Brain pericyte (primary cell): Measurements from ENCODE around the gene RPGRIP1.
"Not testable (repeated sequence)": the region's sequence is repeated elsewhere in the genome, so short reads cannot be mapped to it uniquely, and the experiment has no call there.

Experiments used
- DNase-seq: peaks from one replicate; pipeline ENCODE4 v3.0.0-alpha.2; 2012; ENCODE audit warnings: low read depth, low spot score

Gene RPGRIP1

GRCh38 chr14:21279783-21280182 lies at the start of gene RPGRIP1:
TSS of gene RPGRIP1 (plus strand) at chr14:21280083. CDS start at chr14:21287977, 7,894 bp downstream.
- DNase-seq, result no peak

GRCh38 chr14:21231020-21231652 lies 48.7 kb upstream of the RPGRIP1 start:
- DNase-seq, result no peak

GRCh38 chr14:21233457-21234076 lies 46.3 kb upstream of the RPGRIP1 start:
- no peak for DNase-seq

DNA sequence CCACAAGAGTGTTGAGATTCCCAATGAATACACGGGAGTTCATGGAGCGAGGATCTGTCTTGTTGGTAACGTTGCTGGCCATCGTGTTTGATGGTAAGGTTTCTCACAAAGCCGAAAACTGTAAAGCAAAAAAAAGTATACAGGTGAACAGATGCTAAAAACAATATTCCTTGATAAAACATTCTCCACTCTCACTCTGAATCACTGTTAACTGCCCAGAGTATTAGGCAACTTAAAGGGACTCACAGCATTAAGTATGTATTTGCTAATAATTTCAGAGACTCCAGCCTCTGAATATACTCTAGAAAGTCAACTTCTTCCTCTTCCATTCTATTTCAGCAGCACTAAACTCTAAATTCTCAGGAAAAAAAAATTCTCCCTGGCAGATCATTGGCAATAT lies 45.8 kb upstream of the RPGRIP1 start:
- DNase-seq, result no peak

DNA sequence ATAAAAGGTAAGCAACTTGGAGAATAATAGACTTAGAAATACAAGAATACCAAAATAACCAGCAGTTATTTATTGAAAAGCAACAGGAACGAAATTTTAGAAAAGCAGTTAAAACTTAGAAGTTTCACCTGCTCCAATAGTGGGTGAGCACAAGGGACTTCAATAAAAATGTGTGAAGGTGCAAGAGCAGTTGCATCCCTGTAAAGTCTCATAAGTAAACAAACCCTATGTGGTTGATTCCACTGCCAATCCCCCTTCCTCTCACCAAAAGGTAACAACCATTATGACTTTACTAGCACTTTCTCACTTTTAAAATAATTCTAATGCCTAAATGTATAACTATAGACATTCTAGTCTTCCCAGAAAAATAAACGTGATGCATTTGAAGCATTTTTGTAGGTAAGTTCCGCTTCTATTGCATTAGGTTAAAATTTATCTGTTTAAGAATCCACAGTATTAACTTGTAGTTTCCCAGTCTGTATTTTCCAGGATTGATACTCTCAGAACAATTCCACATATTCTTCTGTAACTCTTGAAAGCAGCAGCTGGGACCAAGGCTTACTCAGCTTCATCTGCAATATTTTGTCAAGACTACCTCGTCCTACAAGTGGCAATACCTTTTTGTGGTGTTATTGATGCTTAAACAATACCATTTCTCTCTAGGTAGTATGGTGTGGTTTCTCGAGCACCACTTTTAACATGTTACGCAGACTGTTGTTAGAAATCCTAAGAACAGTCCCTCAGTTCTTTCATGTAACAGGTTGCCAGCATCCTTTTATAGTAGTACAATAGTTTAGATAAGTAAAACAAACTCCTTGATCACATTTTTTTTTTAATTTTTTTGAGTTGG lies 42.7 kb upstream of the RPGRIP1 start:
- DNase-seq, result no peak

GRCh38 chr14:21238823-21239518 lies 40.9 kb upstream of the RPGRIP1 start:
- no peak for DNase-seq

- no peak for DNase-seq
These were observed 39.5 kb upstream of the RPGRIP1 start for GRCh38 chr14:21240417-21240816.

DNA sequence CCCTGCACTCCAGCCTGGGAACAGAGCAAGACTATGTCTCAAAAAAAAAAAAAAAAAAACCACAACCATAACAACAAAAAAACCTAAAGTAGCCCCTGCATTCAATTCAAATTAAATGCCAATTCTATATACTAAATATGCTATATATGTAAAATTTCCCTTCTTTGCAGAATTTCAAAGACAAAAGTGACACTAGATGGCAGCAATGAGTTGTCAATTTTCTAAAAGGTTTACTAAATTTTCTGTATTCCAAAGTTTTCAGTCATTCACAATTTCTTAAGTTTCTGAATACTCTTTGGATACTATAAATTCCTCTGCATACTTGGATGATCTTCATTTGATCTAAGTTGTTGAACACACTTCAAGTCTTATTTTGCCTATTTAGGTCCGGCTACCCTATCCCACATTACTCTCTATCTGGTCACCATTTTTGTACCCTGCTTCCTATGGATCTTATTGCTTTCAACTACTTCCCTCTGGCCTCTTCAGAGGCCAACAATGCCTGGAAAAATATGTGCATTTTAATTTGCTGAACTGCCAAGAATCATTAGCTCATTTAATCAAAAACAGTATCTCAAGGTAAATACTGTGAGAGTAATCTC lies 38.6 kb upstream of the RPGRIP1 start:
- no peak for DNase-seq

DNA sequence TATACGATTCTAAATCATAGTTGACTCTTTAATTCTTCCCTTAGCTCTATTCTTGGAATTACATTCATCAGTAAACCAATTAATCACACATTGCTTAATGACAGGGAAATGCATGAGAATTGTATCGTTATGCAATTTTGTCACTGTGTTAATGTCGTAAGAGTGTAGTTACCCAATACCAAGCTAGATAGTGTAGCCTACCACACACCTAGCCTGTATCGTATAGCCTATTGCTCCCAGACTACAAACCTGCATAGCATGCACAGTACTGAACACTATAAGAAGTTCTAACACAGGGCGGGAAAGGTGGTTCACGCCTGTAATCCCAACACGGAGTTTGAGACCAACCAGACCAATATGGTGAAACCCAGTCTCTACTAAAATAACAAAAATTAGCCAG lies 35.3 kb upstream of the RPGRIP1 start:
- DNase-seq, result no peak

DNA sequence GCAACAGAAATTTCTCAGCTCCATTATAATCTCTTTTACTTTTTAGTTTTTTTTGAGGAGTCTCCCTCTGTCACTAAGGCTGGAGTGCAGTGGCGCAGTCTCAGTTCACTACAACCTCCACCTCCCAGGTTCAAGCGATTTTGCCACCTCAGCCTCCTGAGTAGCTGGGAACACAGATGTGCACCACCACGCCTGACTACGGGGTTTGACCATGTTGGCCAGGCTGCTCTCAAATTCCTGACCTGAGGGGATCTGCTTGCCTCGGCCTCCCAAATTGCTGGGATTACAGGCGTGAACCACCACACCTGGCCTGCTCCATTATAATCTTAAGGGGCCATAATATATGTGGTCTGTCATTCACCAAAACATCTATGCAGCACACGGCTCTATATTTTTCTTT lies 34.1 kb upstream of the RPGRIP1 start:
- no peak for DNase-seq

DNA sequence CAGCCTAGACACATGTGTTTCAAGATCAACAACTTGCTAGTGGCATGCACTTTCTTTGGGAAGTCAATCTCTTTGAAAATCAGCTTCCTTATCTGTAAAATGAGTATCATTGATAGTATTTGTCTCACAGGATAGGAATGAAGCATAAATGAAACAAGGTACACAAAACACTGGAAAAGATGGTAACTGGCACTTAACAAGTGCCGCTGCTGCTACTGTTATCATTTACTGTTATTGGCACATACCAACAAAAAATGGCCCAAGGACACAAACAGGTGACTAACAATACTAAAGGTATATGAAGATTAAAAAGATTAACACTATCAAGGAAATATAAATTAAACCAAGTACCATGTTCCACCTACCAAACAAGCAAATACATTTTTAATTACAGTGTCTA lies 31.5 kb upstream of the RPGRIP1 start:
- DNase-seq, result no peak

DNA sequence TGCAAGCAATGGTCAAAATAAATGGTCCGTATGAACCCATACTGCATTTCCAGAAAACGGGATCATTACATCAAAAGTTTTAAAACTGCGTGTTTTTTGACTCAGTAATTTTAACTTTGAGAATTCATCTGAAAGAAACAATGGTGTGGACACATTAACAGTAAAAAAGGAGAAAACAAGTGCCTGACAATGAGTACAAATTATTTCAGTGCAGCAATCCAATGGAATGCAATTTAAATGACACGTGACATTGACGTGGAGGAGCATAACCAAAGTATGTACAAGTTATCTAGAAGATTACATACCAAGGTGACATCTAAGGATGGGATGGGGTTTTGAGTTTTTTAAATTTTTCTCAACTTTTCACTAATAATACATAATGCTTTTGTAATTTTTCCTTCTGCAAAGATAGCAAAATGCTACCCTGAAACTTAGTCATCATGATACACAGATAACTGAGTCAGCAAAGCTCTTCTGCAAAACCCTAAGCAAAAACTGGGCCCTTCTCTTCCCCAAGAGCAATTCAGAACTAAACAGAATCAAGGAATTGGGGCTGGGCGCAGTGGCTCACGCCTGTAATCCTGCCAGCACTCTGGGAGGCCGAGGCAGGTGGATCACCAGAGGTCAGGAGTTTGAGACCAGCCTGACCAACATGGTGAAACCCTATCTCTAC lies 31.0 kb upstream of the RPGRIP1 start:
- DNase-seq, result no peak

GRCh38 chr14:21251215-21251614 lies 28.7 kb upstream of the RPGRIP1 start:
- DNase-seq, result no peak

- no peak for DNase-seq
These were observed 27.7 kb upstream of the RPGRIP1 start for GRCh38 chr14:21252149-21252548.

- DNase-seq, result no peak
These were observed 24.3 kb upstream of the RPGRIP1 start for GRCh38 chr14:21255385-21256101.

DNA sequence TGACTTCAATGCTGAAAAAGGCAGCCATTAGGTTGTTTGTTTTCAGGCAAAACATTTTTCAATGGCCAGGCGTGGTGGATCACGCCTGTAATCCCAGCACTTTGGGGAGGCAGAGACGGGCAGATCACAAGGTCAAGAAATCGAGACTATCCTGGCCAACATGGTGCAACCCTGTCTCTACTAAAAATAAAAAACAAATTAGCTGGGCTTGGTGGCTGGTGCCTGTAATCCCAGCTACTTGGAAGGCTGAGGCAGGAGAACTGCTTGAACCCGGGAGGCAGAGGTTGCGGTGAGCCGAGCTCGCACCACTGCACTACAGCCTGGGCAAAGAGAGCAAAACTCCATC lies 23.8 kb upstream of the RPGRIP1 start:
- not testable (repeated sequence) for DNase-seq

GRCh38 chr14:21256539-21257393 lies 23.1 kb upstream of the RPGRIP1 start:
- DNase-seq, result no peak

- DNase-seq, result no peak
These were observed 22.4 kb upstream of the RPGRIP1 start for GRCh38 chr14:21257394-21257909.
